ENCODE measurements around the gene FDPS.

DNA sequence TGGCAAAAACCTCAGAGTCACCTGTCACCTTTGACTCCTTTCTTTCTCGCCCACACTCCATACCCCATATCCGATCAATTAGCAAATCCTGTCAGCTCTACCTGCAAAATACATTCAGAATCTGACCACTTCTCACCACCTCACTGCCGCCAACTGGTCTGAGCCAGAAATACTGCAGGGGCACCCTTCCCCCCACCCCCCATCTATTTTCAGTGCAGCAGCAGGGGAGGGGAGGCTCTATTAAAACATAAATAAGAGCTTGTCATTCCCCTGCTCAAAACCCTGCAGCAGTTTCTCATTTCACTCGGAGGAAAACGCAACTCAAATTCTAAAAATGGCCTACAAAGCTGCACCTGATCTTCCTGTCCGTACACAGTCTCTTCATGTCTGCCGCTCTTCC, 11.3 kb upstream of the FDPS start:
- TF ChIP-seq CTCF (IDR thresholded peaks at IDR 0.05; ENCODE audit: low read depth, low read length, missing input control): no peak
- no peak for TF ChIP-seq REST (IDR thresholded peaks at IDR 0.05)
- no peak for TF ChIP-seq HNF4A (conservative IDR thresholded peaks at IDR 0.05)
- no peak for TF ChIP-seq RAD21 (IDR thresholded peaks at IDR 0.05)
- TF ChIP-seq SP1 (IDR thresholded peaks at IDR 0.05): no peak
- no peak for TF ChIP-seq TAF1 (conservative IDR thresholded peaks at IDR 0.05)
- TF ChIP-seq ZBTB33 (IDR thresholded peaks at IDR 0.05): no peak
- no peak for TF ChIP-seq MAX (IDR thresholded peaks at IDR 0.05)
- TF ChIP-seq HNF4G (IDR thresholded peaks at IDR 0.05): no peak
- no peak for TF ChIP-seq ATF3 (IDR thresholded peaks at IDR 0.05)
- TF ChIP-seq FOXA1 (IDR thresholded peaks at IDR 0.05): no peak
